HL-60 (cell line): ENCODE data around the gene CACNA1C.

ENCODE experiments used
- DNase-seq, 2 experiments: peaks; one replicate each; pipeline ENCODE4 v3.0.0-alpha.2; 2010 to 2020; ENCODE audit warnings: low read depth in 1 of 2, low spot score in 1 of 2
- H3K27ac ChIP-seq: fragments of 250-450 bp; sonication (Bioruptor Pico); replicated peaks from 2 replicates; pipeline ENCODE4 v1.5.1; 2020; ENCODE audit warnings: mild to moderate bottlenecking, moderate library complexity
- H3K27me3 ChIP-seq: fragments of 250-450 bp; sonication (Bioruptor Pico); 2 replicates; pipeline ENCODE4 v1.5.1; 2021; ENCODE audit warnings: mild to moderate bottlenecking, moderate library complexity; ENCODE audit not compliant: insufficient read depth, poor library complexity, severe bottlenecking
- H3K4me3 ChIP-seq: replicated peaks from 2 replicates; pipeline ENCODE4 v1.5.1; 2011; ENCODE audit warnings: mild to moderate bottlenecking, control low read depth, low read length; ENCODE audit not compliant: insufficient read depth
- GABPA ChIP-seq: IDR thresholded peaks from 2 replicates; pipeline ENCODE4 v1.6.1; 2012; ENCODE audit warnings: low read depth
- POLR2AphosphoS5 ChIP-seq: IDR thresholded peaks from 2 replicates; pipeline ENCODE4 v1.6.1; 2012; ENCODE audit warnings: low read depth
- SPI1 ChIP-seq: IDR thresholded peaks from 2 replicates; pipeline ENCODE4 v1.6.1; 2012; ENCODE audit warnings: low read depth, mild to moderate bottlenecking, borderline replicate concordance
- TF ChIP-seq, protein P1 (sequence below): IDR thresholded peaks from 2 replicates; pipeline ENCODE4 v1.6.1; 2012; ENCODE audit warnings: low read depth; ENCODE audit not compliant: insufficient replicate concordance
- TF ChIP-seq, protein P2 (sequence below): IDR thresholded peaks from one replicate; pipeline ENCODE4 v1.5.1; 2011; ENCODE audit warnings: low read length, control low read depth, inconsistent platforms; ENCODE audit not compliant: insufficient read depth

The CACNA1C gene

DNA sequence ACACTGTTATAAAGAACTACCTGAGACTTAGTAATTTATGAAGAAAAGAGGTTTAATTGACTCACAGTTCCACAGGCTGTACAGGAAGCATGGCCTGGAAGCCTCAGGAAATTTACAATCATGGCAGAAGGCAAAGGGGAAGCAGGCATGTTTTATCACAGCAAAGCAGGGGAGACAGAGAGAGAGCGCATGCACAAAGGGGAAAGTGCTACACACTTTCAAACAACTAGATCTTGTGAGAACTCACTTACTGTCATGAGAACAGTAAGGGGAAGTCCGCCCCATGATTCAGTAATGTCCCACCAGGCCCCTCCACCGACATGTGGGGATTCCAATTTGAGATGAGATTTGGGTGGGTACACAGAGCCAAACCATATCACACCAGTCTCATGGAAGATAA lies 313.9 kb downstream of the CACNA1C start:
- no peak overlapping the region for H3K4me3 ChIP-seq
- no peak overlapping the region for H3K27ac ChIP-seq
- no peaks in the 10 kb centered on the region for H3K27me3 ChIP-seq
- TF ChIP-seq GABPA, result no peak
- no peak for TF ChIP-seq SPI1
- TF ChIP-seq POLR2AphosphoS5, result no peak
- TF ChIP-seq, protein P1, sequence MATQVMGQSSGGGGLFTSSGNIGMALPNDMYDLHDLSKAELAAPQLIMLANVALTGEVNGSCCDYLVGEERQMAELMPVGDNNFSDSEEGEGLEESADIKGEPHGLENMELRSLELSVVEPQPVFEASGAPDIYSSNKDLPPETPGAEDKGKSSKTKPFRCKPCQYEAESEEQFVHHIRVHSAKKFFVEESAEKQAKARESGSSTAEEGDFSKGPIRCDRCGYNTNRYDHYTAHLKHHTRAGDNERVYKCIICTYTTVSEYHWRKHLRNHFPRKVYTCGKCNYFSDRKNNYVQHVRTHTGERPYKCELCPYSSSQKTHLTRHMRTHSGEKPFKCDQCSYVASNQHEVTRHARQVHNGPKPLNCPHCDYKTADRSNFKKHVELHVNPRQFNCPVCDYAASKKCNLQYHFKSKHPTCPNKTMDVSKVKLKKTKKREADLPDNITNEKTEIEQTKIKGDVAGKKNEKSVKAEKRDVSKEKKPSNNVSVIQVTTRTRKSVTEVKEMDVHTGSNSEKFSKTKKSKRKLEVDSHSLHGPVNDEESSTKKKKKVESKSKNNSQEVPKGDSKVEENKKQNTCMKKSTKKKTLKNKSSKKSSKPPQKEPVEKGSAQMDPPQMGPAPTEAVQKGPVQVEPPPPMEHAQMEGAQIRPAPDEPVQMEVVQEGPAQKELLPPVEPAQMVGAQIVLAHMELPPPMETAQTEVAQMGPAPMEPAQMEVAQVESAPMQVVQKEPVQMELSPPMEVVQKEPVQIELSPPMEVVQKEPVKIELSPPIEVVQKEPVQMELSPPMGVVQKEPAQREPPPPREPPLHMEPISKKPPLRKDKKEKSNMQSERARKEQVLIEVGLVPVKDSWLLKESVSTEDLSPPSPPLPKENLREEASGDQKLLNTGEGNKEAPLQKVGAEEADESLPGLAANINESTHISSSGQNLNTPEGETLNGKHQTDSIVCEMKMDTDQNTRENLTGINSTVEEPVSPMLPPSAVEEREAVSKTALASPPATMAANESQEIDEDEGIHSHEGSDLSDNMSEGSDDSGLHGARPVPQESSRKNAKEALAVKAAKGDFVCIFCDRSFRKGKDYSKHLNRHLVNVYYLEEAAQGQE, result no peak
- TF ChIP-seq, protein P2, sequence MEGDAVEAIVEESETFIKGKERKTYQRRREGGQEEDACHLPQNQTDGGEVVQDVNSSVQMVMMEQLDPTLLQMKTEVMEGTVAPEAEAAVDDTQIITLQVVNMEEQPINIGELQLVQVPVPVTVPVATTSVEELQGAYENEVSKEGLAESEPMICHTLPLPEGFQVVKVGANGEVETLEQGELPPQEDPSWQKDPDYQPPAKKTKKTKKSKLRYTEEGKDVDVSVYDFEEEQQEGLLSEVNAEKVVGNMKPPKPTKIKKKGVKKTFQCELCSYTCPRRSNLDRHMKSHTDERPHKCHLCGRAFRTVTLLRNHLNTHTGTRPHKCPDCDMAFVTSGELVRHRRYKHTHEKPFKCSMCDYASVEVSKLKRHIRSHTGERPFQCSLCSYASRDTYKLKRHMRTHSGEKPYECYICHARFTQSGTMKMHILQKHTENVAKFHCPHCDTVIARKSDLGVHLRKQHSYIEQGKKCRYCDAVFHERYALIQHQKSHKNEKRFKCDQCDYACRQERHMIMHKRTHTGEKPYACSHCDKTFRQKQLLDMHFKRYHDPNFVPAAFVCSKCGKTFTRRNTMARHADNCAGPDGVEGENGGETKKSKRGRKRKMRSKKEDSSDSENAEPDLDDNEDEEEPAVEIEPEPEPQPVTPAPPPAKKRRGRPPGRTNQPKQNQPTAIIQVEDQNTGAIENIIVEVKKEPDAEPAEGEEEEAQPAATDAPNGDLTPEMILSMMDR, result no peak
- DNase-seq, result no peak

DNA sequence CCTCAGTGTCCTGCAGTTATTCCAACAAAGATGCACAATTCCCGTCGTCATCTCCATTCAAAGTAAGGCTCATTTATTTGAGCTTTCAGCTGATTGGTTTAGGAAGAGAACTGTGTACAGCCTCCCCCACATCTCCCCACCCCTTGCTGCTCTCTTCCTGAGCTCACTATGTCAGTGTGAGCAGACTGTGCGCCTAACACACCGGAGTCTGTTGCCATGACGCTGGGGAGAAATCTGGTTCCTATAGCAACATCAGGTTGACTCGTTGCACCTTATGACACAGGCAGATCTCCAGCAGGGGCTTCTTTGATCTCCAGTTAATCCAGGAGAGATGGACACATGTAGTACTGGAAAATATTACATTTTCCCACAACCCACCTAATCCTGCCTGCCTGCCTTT lies 319.4 kb downstream of the CACNA1C start:
- no peak overlapping the region for H3K4me3 ChIP-seq
- no peak for DNase-seq
- no peak for TF ChIP-seq SPI1
- TF ChIP-seq, protein P1, result no peak
- TF ChIP-seq, protein P2, result no peak
- TF ChIP-seq GABPA, result no peak
- no peak for TF ChIP-seq POLR2AphosphoS5

DNA sequence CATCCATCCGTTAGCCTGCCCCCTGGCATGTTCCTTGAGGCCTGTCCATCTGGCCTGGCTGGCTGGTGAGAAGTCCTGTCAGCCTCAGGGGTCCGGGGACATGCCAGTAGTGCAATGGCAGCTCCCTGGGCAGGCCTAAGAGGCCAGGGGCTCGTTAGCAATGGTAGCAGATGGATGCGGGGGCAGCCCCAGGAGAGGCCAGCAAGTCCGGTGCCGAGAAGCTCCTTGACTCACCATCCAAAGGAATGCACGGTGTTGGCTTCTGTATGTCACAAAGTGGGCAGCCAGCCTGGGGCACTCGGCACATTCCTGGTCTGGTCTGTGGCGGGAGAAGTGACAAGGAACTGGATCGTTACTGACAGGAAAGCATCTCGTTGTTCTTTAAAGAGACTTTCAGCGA lies 319.9 kb downstream of the CACNA1C start:
- no peak for DNase-seq
- no peaks in the 10 kb centered on the region for H3K27me3 ChIP-seq
- TF ChIP-seq, protein P1, result no peak
- TF ChIP-seq GABPA, result no peak
- no peak for TF ChIP-seq POLR2AphosphoS5
- TF ChIP-seq, protein P2, result no peak
- TF ChIP-seq SPI1, result no peak
- no peak overlapping the region for H3K4me3 ChIP-seq
- no peak overlapping the region for H3K27ac ChIP-seq

More for the DNA sequence above, 319.4 kb downstream of the CACNA1C start:
- Histone ChIP-seq H3K27me3 (no peaks in the 10 kb centered on the region), H3K27ac (no peak overlapping the region)
